IPS-20b (cell line): ENCODE measurements around the gene RIMBP2.

Source experiments
- H3K27ac ChIP-seq: one replicate; pipeline ENCODE4 v1.5.1; 2013; ENCODE audit warnings: low read length
- H3K27me3 ChIP-seq: 2 replicates; pipeline ENCODE4 v1.6.1; 2013; ENCODE audit warnings: mild to moderate bottlenecking, low read length, inconsistent platforms; ENCODE audit not compliant: insufficient read depth
- H3K36me3 ChIP-seq: 2 replicates; pipeline ENCODE4 v1.6.1; 2013; ENCODE audit warnings: low read depth, mild to moderate bottlenecking, inconsistent platforms, low read length, moderate library complexity; ENCODE audit not compliant: insufficient read depth
- H3K4me1 ChIP-seq: 2 replicates; pipeline ENCODE4 v1.6.1; 2013; ENCODE audit warnings: mild to moderate bottlenecking, control low read depth, inconsistent platforms, low read length, moderate library complexity; ENCODE audit not compliant: insufficient read depth
- H3K4me3 ChIP-seq: 2 replicates; pipeline ENCODE4 v1.5.1; 2013; ENCODE audit warnings: mild to moderate bottlenecking, low read length, inconsistent platforms
- H3K9ac ChIP-seq: 2 replicates; pipeline ENCODE4 v1.6.1; 2013; ENCODE audit warnings: low read depth, mild to moderate bottlenecking, inconsistent platforms, low read length, moderate library complexity
- H3K9me3 ChIP-seq: 2 replicates; pipeline ENCODE4 v1.6.1; 2013; ENCODE audit warnings: mild to moderate bottlenecking, low read depth, low read length, inconsistent platforms; ENCODE audit not compliant: insufficient read depth

Gene RIMBP2

DNA sequence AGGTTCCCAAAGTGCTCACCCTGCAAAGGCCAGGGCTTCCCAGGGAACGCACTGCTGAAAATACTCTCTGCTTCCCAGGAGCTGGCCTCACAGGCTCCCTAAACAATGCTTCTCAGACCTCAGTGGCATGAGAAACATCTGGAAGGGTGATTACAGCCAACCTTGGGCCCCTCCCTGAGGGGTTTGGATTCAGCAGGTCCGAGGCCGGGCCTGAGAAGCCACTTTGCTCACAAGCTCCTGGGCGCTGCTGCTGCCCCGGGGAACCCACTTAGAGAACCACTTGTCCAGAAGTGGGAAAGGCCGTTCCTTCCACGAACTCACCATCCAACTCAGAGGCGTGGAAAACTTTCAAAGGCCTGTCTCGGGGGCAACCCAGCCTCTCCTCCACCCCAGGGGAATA, 247.9 kb downstream of the RIMBP2 start:
- no peaks in the 10 kb centered on the region for H3K27me3 ChIP-seq
- H3K36me3 ChIP-seq: no peaks in the 10 kb centered on the region
- no peak overlapping the region for H3K9ac ChIP-seq
- H3K4me3 ChIP-seq: no peak overlapping the region
- H3K9me3 ChIP-seq: peaks cover 8% of the 10 kb centered on the region; the same call in 1 of the 2 replicates
- 0 out of 2 replicates have a peak, but pooled peaks cover 6% of the 10 kb centered on the region for H3K4me1 ChIP-seq
- H3K27ac ChIP-seq: no peak overlapping the region

DNA sequence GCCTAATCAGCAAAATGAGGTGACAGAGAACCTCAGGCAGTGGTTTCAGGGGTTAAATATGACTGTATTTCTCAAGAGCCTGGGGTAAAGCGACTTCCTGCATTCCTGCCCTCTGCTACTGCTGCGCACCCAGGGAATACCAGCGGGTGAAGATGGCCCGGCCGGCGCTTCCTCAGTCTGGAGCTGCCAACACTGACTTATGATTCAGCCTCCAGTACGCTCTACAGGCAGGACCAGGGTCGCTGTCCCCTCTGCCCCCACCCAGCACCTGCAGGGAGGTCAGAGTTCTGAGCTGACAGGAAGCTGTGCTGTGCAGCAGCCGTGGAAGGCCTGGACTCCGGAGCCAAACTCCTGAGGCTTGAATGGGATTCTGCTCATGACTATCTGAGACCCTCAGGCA, 250.5 kb downstream of the RIMBP2 start:
- no peaks in the 10 kb centered on the region for H3K27me3 ChIP-seq

DNA sequence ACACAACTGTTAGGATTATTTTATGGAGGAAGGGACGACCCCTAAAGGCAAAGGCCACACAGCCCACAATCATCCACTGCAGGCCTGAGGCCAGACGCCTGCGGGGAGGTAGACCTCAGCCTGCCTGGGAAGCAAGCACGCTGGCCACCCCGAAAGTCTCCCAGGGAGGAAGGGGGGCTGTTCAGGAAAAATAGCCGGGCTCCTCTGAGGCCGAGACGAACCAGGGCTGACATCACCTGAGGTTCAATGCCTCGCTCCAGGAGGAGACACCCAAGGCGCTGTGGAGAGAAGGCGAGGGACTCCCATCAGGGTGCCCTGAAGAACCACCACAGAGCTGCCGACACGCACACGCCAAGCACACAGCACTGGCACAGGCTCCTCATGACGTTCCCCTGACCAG, 251.1 kb downstream of the RIMBP2 start:
- H3K4me3 ChIP-seq: no peak overlapping the region

More for the DNA sequence above, 250.5 kb downstream of the RIMBP2 start:
- H3K9me3 ChIP-seq: peaks cover 8% of the 10 kb centered on the region; the same call in 1 of the 2 replicates
- no peak overlapping the region for H3K4me3 ChIP-seq
- no peak overlapping the region for H3K27ac ChIP-seq
- H3K9ac ChIP-seq: no peak overlapping the region
- H3K4me1 ChIP-seq: 0 out of 2 replicates have a peak, but pooled peaks cover 6% of the 10 kb centered on the region
- H3K36me3 ChIP-seq: no peaks in the 10 kb centered on the region

DNA sequence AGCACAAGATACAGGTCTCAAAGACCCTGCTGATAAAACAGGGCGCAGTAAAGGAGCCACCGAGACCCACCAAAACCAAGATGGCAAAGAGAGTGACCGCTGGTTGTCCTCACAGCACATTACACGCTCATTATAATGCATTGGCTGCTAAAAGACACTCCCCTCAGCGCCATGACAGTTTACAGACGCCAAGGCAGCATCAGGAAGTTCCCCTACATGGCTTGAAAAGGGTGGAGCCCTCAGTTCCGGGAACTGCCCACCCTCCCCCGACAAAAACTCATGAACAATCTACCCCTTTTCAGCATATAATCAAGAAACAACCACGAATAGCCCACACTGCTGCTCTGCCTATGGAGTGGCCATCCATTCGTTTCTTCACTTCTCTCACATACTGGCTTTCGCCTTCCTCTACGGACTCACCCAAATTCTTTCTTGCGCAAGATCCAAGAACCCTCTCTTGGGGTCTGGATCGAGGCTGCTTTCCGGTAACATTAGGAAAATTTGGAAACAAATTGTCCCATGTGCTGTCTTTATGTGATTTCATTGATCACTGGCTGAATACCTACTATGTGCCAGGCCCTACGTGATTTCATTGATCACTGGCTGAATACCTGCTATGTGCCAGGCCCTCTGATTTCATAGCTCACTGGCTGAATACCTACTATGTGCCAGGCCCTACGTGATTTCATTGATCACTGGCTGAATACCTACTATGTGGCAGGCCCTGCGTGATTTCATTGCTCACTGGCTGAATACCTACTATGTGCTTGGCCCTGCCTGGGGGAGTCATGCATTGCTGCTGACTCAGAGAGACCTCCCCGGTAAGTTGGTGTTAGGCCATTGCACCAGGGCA, 252.1 kb downstream of the RIMBP2 start:
- Histone ChIP-seq H3K27ac (no peak overlapping the region), H3K27me3 (no peaks in the 10 kb centered on the region), H3K4me3 (no peak overlapping the region), H3K36me3 (no peaks in the 10 kb centered on the region), H3K9ac (no peak overlapping the region), H3K9me3 (peaks cover 8% of the 10 kb centered on the region; the same call in 1 of the 2 replicates), H3K4me1 (0 out of 2 replicates have a peak, but pooled peaks cover 6% of the 10 kb centered on the region)

More for the DNA sequence above, 251.1 kb downstream of the RIMBP2 start:
- Histone ChIP-seq H3K4me1 (0 out of 2 replicates have a peak, but pooled peaks cover 6% of the 10 kb centered on the region), H3K27me3 (no peaks in the 10 kb centered on the region), H3K9me3 (peaks cover 8% of the 10 kb centered on the region; the same call in 1 of the 2 replicates), H3K9ac (no peak overlapping the region), H3K36me3 (no peaks in the 10 kb centered on the region), H3K27ac (no peak overlapping the region)

DNA sequence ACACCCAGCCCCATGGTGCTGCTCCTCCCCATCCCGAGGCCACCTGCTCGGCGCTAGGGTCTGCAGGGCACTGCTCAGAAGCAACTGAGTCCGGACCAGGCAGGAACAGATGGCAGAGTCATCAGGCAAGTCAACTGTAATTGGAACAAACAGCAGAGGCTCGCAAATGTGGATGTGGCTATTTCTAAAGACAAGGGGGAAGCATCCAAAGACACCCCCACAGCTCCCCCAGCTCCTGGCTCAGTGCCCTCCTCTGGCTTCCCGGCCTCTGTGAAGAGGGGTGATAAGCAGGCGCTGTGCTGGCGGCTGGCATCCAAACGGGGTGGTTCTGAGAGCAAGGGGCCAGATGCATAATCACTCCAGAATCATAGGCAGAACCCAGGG, 252.8 kb downstream of the RIMBP2 start:
- H3K9me3 ChIP-seq: peaks cover 8% of the 10 kb centered on the region; the same call in 1 of the 2 replicates
- no peak overlapping the region for H3K9ac ChIP-seq

DNA sequence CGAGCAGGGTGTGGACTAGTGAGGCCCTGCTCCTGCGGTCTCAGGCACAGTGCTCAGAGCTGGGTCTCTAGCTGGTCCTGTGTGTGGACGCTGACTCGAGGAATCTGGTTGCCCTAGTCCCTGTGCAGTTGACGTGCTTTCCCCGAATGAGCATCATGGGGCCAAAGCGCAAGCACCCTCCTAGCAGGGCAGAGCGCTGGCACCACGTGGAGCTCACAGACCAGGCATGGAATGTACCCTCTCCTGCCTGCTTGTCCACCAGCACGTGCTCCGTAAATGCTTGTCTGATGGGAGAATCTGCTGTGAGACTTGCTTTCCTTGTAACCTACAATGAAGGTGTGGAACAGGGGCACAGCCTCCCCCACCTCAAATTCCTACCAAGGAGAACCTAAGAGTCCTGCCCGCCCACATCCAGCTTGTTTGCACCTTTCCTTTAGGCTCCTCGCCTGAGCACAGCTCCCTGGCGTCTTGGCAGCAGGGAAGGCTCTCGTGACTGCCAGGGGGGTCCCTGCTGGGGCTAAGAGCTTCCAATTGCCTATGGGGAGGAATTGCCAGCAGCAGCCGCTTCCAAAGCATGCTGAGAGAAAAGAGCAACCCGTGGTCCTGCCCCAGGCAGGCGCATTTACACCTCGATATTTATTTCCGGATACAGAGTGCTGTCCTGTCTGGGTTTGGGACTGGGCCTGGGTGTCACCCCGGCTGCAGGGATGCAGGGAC, 253.4 kb downstream of the RIMBP2 start:
- Histone ChIP-seq H3K36me3 (no peaks in the 10 kb centered on the region), H3K27ac (no peak overlapping the region), H3K9me3 (peaks cover 3% of the 10 kb centered on the region; the same call in 1 of the 2 replicates), H3K27me3 (no peaks in the 10 kb centered on the region), H3K4me3 (no peak overlapping the region), H3K9ac (no peak overlapping the region), H3K4me1 (0 out of 2 replicates have a peak, but pooled peaks cover 6% of the 10 kb centered on the region)

More for the DNA sequence above, 252.8 kb downstream of the RIMBP2 start:
- Histone ChIP-seq H3K27me3 (no peaks in the 10 kb centered on the region), H3K4me3 (no peak overlapping the region), H3K36me3 (no peaks in the 10 kb centered on the region), H3K4me1 (0 out of 2 replicates have a peak, but pooled peaks cover 6% of the 10 kb centered on the region), H3K27ac (no peak overlapping the region)

DNA sequence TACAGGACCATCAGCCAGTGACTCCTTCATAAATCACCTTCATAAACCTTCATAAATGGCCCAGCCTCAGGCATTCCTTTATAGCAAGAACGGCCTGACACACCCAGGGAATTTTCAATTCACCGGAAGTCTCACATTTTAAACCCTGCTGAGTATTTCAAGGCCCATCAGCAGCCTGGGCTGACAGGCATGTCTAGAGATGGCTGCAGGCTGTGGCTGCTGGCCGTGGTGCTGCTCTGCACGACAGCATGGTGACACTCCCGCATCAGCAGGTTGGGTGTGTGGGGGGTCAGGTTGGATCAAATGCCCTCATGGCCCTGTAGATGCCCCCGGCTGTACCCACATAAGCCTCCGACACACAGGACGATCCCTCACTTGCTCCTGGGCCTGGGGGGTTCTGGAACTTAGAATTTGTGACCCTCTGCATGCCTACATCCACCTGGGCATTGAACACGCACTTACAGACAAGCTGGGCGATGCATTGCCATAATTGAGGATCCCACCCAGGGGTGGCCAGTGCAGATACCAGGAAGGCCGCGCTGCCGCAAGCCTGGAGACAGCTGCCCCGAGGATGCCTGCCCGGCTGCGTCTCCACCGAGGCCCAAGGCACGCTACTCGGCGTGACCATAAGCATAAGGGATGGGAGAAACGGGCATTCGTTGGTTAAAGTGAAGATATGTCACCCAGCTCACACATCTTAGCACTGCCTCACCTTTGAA, 254.1 kb downstream of the RIMBP2 start:
- no peak overlapping the region for H3K4me3 ChIP-seq
- H3K9ac ChIP-seq: no peak overlapping the region
- 0 out of 2 replicates have a peak, but pooled peaks cover 6% of the 10 kb centered on the region for H3K4me1 ChIP-seq
- no peaks in the 10 kb centered on the region for H3K27me3 ChIP-seq
- no peaks in the 10 kb centered on the region for H3K9me3 ChIP-seq
- no peaks in the 10 kb centered on the region for H3K36me3 ChIP-seq
- H3K27ac ChIP-seq: no peak overlapping the region

DNA sequence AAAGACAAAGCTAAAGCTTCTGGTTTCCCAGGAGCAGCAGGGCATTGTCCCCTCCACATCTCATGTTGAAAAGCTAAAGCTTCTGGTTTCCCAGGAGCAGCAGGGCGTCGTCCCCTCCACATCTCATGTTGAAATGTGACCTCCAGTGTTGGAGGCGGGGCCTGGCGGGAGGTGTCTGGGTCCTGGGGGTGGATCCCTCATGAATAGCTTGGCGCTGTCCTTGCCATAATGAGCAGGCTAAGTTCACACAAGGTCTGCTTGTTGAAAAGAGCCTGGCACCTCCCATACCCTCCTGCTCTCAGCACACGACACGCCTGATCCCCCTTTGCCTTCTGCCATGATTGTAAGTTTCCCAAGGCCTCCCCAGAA, 254.7 kb downstream of the RIMBP2 start:
- Histone ChIP-seq H3K9ac (no peak overlapping the region), H3K27ac (no peak overlapping the region), H3K9me3 (no peaks in the 10 kb centered on the region), H3K4me3 (no peak overlapping the region), H3K27me3 (no peaks in the 10 kb centered on the region), H3K36me3 (no peaks in the 10 kb centered on the region), H3K4me1 (0 out of 2 replicates have a peak, but pooled peaks cover 2% of the 10 kb centered on the region)

DNA sequence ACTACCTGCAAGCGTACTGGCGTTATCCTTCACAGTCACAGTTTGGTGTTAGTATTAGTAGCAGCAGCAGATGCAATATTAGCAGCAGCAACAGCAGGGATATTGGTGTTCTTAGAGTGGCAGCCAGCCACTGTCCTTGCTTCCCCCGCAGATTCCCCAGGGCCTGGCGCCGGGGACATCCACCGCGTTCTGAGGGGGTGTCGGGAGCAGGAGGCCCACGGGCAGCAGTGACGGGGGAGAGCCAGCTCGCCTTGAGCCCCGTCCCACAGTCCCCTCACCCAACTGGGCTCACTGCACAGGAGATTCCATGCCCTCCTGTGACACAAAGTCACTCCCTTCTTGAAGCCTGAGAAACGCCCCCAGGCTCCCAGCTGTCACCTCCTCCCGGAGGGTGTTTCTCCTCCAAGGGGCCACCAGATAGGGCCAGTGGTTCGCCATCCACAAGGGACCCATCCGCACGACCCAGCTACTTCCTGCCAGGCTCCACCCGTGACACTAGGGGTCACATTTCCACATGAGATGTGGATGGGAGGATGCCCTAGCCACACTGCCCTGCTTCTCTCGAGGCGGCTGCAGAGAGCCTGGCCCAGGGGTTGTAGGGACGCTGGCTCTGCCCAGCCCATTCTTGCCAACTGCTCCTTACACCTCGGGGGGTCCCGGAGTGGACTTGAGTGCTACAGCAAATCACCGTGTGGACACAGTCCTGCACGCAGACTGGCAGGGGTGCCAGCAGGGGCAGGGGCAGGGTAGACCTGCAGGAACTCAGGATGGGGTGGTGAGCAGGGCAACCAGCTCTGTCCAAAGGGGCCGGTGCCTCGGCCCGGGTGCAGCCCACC, 255.3 kb downstream of the RIMBP2 start:
- no peaks in the 10 kb centered on the region for H3K36me3 ChIP-seq
- no peak overlapping the region for H3K4me3 ChIP-seq
- H3K27ac ChIP-seq: no peak overlapping the region
- H3K9ac ChIP-seq: no peak overlapping the region
- H3K9me3 ChIP-seq: no peaks in the 10 kb centered on the region
- no peaks in the 10 kb centered on the region for H3K4me1 ChIP-seq
- no peaks in the 10 kb centered on the region for H3K27me3 ChIP-seq

DNA sequence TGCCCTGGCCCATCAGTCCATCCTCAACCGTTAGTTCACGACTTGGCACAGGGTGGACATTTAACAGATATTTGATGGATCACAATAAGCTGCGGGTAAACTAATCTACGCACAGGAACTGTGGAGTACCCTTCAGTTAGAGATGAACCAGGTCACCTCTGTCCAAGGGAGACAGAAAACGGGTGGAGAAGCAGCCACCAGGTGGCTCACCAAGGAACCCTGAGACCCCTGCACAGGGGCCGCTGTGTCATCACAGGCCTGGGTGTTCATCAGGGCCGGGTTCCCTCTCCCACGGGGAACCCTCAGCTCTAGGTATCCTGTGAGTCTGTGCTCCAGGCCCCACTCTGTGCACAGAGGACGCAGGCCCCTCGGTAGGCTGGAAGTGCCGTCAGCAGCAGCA, 256.2 kb downstream of the RIMBP2 start:
- Histone ChIP-seq H3K27me3 (no peaks in the 10 kb centered on the region), H3K4me1 (no peaks in the 10 kb centered on the region), H3K9ac (no peak overlapping the region), H3K9me3 (no peaks in the 10 kb centered on the region), H3K36me3 (no peaks in the 10 kb centered on the region), H3K27ac (no peak overlapping the region), H3K4me3 (no peak overlapping the region)

DNA sequence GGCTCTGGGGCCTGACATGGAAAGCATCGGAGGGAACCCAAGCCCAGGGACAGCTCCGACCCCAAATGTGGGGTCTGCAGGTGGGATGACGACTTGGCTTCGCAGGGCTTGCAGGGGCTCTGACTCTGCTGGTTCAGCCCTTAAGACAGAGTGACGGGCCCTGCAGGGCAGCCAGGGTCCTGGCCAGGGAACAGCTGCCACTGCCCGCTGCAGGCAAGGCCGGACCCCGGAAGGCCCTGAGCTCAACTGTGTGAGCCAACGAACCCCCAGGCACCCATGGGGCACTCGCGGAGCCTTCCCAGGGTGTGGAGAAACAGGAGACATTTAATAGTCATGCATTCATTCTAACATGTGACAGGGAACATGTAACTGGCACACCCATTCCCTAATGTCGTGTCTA, 257.8 kb downstream of the RIMBP2 start:
- H3K27me3 ChIP-seq: no peaks in the 10 kb centered on the region
- H3K9me3 ChIP-seq: no peaks in the 10 kb centered on the region
- H3K27ac ChIP-seq: no peak overlapping the region
- no peak overlapping the region for H3K4me3 ChIP-seq
- H3K9ac ChIP-seq: no peak overlapping the region
- H3K4me1 ChIP-seq: no peaks in the 10 kb centered on the region
- H3K36me3 ChIP-seq: no peaks in the 10 kb centered on the region
